ENCODE measurements around the gene CCDC27.
A peak's percentile ranks its signal among the peaks of the same experiment; 100 is the strongest.

Gene CCDC27

DNA sequence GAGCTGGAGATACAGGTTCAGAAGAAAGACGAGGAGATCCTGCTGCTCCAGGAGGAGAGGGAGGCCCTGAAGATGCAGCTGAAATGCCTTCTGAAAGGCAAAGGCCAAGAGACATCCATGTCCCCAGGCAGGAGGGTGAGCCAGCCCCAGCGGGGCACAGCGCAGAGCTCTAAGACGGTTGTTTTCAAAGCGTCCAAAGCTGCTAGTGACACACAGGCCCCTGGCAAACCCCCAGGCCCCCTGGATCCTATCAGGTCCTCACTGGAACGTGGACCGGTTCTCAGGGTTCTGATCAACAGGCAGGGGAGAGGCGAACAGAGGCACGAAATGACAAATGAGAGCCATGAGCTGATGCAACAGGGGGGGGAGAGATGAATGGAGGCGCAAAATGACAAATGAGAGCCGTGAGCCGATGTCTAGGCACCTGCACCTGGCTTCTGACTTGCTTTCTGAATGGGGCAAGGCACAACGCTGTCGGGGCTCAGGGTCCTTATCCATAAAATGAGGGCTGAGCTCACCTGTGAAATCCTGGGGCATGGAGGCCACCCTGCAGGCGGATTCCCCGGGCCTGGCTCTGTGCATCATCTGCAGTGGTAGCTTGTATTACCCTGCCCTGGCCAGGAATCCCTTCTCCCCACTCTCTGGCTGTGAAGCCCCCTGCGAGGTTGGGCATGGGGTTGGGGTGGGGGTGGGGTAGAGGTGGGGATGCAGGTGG is 9.2 kb downstream of the CCDC27 start:
- DNase-seq, result no peak

- DNase-seq, result no peak
Measured at GRCh38 chr1:3762151-3762872, 10.1 kb downstream of the CCDC27 start.

GRCh38 chr1:3762873-3763228 is 10.6 kb downstream of the CCDC27 start:
- no peak for DNase-seq

- DNase-seq, result no peak
Measured at GRCh38 chr1:3763351-3764125, 11.3 kb downstream of the CCDC27 start.

GRCh38 chr1:3767328-3767925 is 15.2 kb downstream of the CCDC27 start:
- no peak for DNase-seq

DNA sequence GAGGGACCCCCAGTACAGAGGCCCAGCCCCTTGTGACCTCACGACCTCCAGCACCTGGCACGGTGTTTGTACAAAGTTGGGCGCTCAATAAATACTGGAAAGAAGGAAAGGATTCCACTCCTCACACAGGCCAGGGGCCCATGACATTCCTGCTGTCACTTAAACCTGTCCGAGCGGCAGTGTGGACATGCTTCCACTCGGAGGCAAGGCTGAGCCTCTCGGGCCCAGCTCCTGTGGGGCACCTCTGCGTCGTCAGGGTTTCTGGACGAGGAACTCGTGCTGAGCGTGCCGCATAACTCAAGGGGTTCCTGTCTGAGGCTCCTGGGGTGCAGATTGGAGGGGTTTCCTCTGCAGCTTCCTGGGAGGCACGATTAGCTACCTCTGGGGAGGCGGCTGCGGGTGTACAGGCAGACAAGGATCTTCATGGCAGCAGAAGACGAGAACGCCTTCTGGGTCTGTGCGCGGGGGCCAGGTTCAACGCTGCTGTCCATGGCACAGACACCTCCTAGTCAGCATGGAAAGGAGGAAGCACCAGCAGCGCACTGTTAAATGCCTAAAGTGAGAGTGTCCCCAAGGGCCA is 16.7 kb downstream of the CCDC27 start:
- DNase-seq, result no peak

- DNase-seq, result no peak
Measured at GRCh38 chr1:3770047-3770765, 18.0 kb downstream of the CCDC27 start.

DNA sequence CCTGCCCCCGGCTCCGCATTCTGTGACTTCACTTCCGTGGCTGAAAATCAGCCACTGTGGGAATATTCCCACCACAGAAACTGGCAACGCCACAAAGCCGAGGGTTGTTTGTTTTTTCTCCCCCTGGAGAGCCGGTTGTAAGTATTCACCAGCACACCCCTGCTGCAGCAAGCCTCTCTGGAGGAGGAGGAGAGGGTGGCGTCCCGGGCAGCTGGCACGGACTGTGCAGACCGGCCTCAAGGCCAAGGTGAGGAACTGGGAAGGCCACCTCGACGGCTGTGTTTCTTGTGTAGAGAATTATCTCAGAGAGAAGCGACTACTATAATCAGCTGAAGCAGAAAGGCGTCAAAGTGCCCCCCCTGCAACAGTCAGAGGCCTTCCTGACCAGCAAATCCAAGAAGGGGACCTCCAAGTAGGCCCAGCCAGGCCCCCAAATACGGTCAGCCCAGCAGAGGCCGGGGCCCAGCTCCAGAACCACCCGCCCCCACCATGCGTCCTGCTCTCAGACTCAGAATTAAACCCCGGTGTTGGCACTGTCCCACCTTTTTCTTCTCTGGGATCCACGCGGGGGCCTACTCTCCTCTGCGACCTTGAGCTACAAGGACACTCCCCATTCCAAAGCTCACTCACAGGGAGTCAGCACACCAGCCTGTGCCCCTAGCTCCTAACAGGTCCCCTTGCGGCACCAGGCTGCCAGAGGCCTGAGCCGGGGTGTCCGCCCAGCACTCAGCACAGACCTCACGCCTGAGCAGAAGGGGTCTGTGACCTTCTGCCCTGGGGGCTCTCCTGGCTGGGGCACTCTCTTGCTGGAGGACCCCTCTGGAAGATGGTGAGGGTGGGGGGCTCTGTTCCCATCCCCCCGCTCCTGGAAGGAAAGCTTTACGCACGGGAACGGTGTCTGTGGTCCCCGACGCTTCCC is 19.1 kb downstream of the CCDC27 start:
- DNase-seq, result no peak

GRCh38 chr1:3772027-3772714 is 19.9 kb downstream of the CCDC27 start:
- peak; percentile 23 for DNase-seq

GRCh38 chr1:3772715-3773571 is 20.7 kb downstream of the CCDC27 start, which contains the start of gene SMIM1:
TSS of gene SMIM1 (plus strand) at chr1:3772749. CDS start at chr1:3775374, 2,625 bp downstream.
- no peak for DNase-seq

- DNase-seq, result no peak
Measured at GRCh38 chr1:3773572-3774275, 21.5 kb downstream of the CCDC27 start.

DNA sequence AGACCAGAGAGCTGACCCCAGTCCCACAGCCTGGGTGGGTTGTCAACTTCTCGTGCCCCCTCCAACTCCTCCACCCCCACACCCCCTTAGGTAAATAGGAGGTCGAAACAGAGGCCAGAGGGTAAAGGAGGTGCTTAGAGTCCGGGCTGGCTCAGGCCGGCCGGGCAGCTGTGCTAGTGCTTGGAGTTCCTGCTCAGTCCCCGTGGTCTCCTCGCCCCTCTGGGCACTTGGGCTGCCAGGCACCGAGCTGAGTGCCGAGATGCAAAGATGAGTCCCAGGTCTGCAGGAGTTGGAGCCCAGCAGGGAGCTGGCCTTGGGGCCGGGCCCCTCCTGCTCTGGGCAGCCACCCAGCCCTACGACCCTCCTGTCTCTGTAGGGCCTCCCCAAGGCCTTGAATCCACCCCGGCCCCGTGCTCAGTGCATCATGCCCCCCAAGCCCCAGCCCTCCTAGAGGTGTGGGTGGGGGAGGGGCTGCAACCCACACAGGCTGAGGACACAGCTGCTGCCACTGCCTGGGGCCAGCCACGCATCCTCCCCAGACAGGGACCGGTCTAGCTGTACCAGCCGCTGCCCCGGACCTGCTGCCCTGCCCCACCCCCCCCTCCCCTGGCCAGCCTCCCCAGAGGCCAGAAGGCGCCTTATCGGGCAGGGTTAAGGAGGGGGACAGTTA is 22.2 kb downstream of the CCDC27 start:
- DNase-seq, result no peak

GRCh38 chr1:3774946-3775489 is 22.8 kb downstream of the CCDC27 start:
- no peak for DNase-seq

DNA sequence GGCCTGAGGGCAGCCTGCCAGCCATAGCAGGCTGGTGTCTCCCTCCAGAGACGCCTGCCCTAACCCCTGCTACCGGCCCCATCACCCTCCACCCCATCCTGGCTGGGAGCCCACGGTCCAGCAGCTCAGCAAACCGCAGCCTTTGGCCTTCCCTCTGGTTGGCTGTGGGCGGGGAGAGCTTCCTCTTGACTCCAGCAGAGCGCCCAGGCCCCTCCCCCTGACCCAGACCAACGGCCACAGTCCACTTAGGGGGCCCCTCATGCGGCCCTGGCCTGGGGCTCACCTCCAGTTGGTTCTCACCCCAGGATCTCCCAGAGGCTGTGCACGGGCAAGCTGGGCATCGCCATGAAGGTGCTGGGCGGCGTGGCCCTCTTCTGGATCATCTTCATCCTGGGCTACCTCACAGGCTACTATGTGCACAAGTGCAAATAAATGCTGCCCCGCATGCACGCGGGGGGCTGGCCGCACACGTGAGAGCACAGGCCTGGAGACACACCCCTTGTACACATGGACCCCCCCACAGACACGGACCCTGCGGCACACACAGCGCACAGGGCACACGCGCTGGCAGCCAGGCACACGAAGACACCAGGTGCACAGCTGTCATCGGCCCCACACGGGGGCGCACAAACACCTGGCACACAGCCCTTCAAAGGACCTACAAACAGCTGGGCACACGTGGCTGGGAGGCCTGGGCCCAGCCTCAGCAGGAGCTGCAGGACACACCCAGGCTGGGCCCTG is 23.4 kb downstream of the CCDC27 start:
- no peak for DNase-seq

DNA sequence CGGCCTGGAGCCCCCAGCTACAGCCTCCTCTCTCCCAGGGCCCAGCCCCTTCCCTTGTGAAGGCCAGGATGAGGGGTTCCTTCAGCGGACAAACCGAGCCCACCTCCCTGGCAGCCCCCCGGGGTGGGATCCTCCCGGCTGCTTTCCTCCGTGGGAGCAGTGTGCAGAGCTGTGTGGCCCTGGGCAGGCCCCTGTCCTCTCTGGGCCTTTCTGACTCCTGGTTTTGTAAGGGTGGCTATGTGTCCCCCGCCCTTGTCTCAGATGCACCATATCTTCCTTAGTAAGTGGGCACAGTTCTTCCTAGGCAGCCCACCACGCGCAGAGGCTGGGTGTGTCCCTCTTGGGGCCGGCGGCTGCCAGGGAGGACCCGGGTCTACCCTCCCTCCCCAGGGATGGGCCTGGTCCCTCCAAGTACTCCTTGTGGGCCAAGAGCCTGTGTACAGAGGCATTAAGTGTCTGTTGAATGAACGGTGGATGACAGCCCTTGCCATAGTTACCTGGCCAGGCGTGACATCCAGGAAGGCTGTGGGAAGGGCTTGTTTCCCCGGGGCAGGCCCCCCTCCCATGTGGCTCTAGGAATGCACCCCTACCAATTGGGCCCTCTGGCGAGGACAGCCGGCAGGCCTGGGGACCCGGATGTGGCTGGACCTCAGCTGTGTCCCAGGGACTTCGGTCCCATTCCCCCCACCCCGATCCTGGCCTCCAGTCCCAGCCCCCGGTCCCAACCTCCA is 24.1 kb downstream of the CCDC27 start:
- no peak for DNase-seq

DNA sequence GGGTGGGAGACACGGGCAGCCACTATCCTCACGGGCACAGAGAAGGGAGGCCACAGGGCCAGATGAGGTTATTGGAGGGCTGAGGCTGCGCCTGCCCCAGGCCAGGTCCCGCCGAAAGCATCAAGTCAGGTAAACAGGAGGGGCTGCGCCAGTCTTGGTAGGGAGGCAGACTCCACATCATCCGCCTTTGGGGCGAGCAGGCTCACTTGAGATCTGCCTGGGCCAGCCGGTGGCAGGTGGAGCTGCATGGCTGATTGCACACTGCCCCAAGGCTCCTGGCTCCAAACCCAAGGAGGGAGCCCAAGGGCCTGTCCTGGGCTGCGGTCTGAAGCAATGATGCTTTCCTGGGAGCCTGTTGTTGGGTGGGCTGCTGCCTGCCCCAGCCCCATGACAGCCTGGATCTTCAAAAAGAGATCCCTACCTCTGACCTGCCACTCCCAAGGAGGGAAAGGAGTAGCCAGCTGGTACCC is 24.9 kb downstream of the CCDC27 start:
- DNase-seq, result no peak
